Osteoblast (primary cell): ENCODE measurements around the gene VKORC1L1. TPM values are rescaled to one million over a fixed set of nuclear protein-coding genes. Genes with fewer than 3 reads are reported as not detected.
"Not testable (repeated sequence)": the region's sequence is repeated elsewhere in the genome, so short reads cannot be mapped to it uniquely, and the experiment has no call there.

Experiments
- DNase-seq: peaks from one replicate; pipeline ENCODE4 v3.0.0; 2011; ENCODE audit warnings: low spot score, mixed read lengths; ENCODE audit not compliant: insufficient read length; ENCODE audit errors: missing footprints
- H2AFZ ChIP-seq: 2 replicates; pipeline ENCODE4 v1.6.0; 2011; ENCODE audit warnings: mild to moderate bottlenecking, low read length
- H3K27ac ChIP-seq: 2 replicates; pipeline ENCODE4 v1.5.1; 2011; ENCODE audit warnings: mild to moderate bottlenecking, low read depth, low read length, moderate library complexity
- H3K27me3 ChIP-seq: 2 replicates; pipeline ENCODE4 v1.6.0; 2012; ENCODE audit warnings: mild to moderate bottlenecking, control low read depth, inconsistent platforms, low read length, moderate library complexity; ENCODE audit not compliant: insufficient read depth
- H3K36me3 ChIP-seq: 2 replicates; pipeline ENCODE4 v1.5.1; 2011; ENCODE audit warnings: mild to moderate bottlenecking, low read length, control low read depth, moderate library complexity; ENCODE audit not compliant: insufficient read depth
- H3K4me1 ChIP-seq: 2 replicates; pipeline ENCODE4 v1.5.1; 2011; ENCODE audit warnings: mild to moderate bottlenecking, low read length, control low read depth, moderate library complexity; ENCODE audit not compliant: insufficient read depth
- H3K4me2 ChIP-seq: 2 replicates; pipeline ENCODE4 v1.6.0; 2011; ENCODE audit warnings: mild to moderate bottlenecking, low read length; ENCODE audit not compliant: insufficient read depth
- H3K4me3 ChIP-seq: fragments of 200-600 bp; sonication (generic); 3 replicates; pipeline ENCODE4 v1.5.1; 2012; ENCODE audit warnings: mild to moderate bottlenecking, low read length, inconsistent platforms; ENCODE audit not compliant: insufficient read depth
- H3K79me2 ChIP-seq: 2 replicates; pipeline ENCODE4 v1.6.0; 2012; ENCODE audit warnings: mild to moderate bottlenecking, low read length, control low read depth, inconsistent platforms; ENCODE audit not compliant: insufficient read depth
- H3K9me3 ChIP-seq: 2 replicates; pipeline ENCODE4 v1.5.1; 2011; ENCODE audit warnings: low read depth, low read length, control low read depth
- H4K20me1 ChIP-seq: 2 replicates; pipeline ENCODE4 v1.6.0; 2012; ENCODE audit warnings: mild to moderate bottlenecking, low read length, control low read depth; ENCODE audit not compliant: insufficient read depth
- total RNA-seq: library from RNA; depleted of rRNA; stranded (reverse); fragments of >200 nt; gene quantifications from 2 replicates; pipeline ENCODE4 v1.2.3, GENCODE V29; 2012
- TF ChIP-seq, protein P1 (sequence below): IDR thresholded peaks from 2 replicates; pipeline ENCODE4 v1.5.1; 2011; ENCODE audit warnings: mild to moderate bottlenecking, low read depth, low read length, moderate library complexity; ENCODE audit errors: extremely low read depth

VKORC1L1 gene
- total RNA-seq, 1 donor: 18.5 TPM

DNA sequence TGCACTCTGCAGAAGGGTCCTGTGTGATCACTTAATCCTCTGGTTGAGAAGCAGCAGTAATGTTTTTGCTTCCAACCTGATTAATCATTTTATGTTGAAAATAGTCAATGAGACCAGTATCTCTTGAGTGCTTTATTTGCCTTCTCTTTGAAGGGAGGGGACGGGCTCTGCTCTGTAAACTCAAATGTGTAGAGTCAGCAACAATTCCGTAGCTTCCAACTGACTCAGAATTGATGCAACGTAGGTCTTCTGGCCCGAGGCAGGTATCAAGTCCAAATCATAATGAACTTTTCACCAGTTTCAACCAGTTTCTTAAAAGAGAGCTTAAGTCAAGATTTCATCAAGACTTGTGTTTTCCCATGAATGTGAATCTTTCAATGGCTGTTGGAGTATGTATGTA, 82.8 kb downstream of the VKORC1L1 start:
- Histone ChIP-seq H3K4me3 (no peak overlapping the region), H3K9me3 (no peaks in the 10 kb centered on the region), H3K4me1 (no peaks in the 10 kb centered on the region), H4K20me1 (no peaks in the 10 kb centered on the region), H3K36me3 (peaks cover 24% of the 10 kb centered on the region), H2AFZ (no peak overlapping the region), H3K79me2 (no peaks in the 10 kb centered on the region), H3K27ac (no peak overlapping the region), H3K4me2 (no peak overlapping the region), H3K27me3 (no peaks in the 10 kb centered on the region)
- no peak for DNase-seq
- TF ChIP-seq, protein P1, sequence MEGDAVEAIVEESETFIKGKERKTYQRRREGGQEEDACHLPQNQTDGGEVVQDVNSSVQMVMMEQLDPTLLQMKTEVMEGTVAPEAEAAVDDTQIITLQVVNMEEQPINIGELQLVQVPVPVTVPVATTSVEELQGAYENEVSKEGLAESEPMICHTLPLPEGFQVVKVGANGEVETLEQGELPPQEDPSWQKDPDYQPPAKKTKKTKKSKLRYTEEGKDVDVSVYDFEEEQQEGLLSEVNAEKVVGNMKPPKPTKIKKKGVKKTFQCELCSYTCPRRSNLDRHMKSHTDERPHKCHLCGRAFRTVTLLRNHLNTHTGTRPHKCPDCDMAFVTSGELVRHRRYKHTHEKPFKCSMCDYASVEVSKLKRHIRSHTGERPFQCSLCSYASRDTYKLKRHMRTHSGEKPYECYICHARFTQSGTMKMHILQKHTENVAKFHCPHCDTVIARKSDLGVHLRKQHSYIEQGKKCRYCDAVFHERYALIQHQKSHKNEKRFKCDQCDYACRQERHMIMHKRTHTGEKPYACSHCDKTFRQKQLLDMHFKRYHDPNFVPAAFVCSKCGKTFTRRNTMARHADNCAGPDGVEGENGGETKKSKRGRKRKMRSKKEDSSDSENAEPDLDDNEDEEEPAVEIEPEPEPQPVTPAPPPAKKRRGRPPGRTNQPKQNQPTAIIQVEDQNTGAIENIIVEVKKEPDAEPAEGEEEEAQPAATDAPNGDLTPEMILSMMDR: no peak

- Histone ChIP-seq H3K4me2 (no peak overlapping the region), H2AFZ (no peak overlapping the region), H3K36me3 (peaks cover 37% of the 10 kb centered on the region), H3K4me3 (no peak overlapping the region), H3K79me2 (no peaks in the 10 kb centered on the region), H3K9me3 (no peaks in the 10 kb centered on the region), H3K27ac (no peak overlapping the region), H3K27me3 (no peaks in the 10 kb centered on the region), H3K4me1 (no peaks in the 10 kb centered on the region), H4K20me1 (no peaks in the 10 kb centered on the region)
- peak; percentile 15 for DNase-seq
- TF ChIP-seq, protein P1: no peak
Measured at GRCh38 chr7:65960351-65961074, 87.6 kb downstream of the VKORC1L1 start.

GRCh38 chr7:65962033-65962432, 89.2 kb downstream of the VKORC1L1 start:
- DNase-seq: peak; percentile 49
- H3K9me3 ChIP-seq: no peaks in the 10 kb centered on the region
- no peak overlapping the region for H3K4me3 ChIP-seq
- TF ChIP-seq, protein P1: no peak
- no peaks in the 10 kb centered on the region for H4K20me1 ChIP-seq
- H3K36me3 ChIP-seq: peaks cover 34% of the 10 kb centered on the region
- H3K4me1 ChIP-seq: no peaks in the 10 kb centered on the region
- no peaks in the 10 kb centered on the region for H3K79me2 ChIP-seq
- H3K4me2 ChIP-seq: no peak overlapping the region
- H3K27me3 ChIP-seq: no peaks in the 10 kb centered on the region
- H2AFZ ChIP-seq: no peak overlapping the region
- H3K27ac ChIP-seq: no peak overlapping the region

GRCh38 chr7:65964671-65965070, 91.8 kb downstream of the VKORC1L1 start:
- not testable (repeated sequence) for DNase-seq, H3K9me3 ChIP-seq, H3K79me2 ChIP-seq, H3K4me1 ChIP-seq, H4K20me1 ChIP-seq, H3K4me2 ChIP-seq, H2AFZ ChIP-seq, H3K4me3 ChIP-seq, H3K27me3 ChIP-seq, H3K27ac ChIP-seq
- peaks cover 44% of the 10 kb centered on the region for H3K36me3 ChIP-seq
